ENCODE results near the gene KRT26.
"Not testable (repeated sequence)": the region's sequence is repeated elsewhere in the genome, so short reads cannot be mapped to it uniquely, and the experiment has no call there.

KRT26 gene

GRCh38 chr17:40755231-40755630 is 16.8 kb downstream of the KRT26 start, which contains the start of gene KRT25:
KRT25 (minus strand) TSS chr17:40755331; CDS start chr17:40755271, 60 bp downstream.
- H3K4me1 ChIP-seq (ENCODE audit: control insufficient read depth, insufficient read depth, low read length), result no peaks in the 10 kb centered on the region

GRCh38 chr17:40753804-40754203 is 18.2 kb downstream of the KRT26 start:
- Histone ChIP-seq H3K4me3 (ENCODE audit: low read length) (no peak overlapping the region), H3K27me3 (ENCODE audit: control insufficient read depth, insufficient read depth, low read length) (peaks cover 37% of the 10 kb centered on the region), H3K9ac (ENCODE audit: low read depth, low read length) (no peak overlapping the region), H3K4me2 (ENCODE audit: low read length) (no peak overlapping the region), H3K36me3 (ENCODE audit: insufficient read depth, low read length) (no peaks in the 10 kb centered on the region), H3K4me1 (ENCODE audit: control insufficient read depth, insufficient read depth, low read length) (no peaks in the 10 kb centered on the region), H3K9me3 (replicated peaks; ENCODE audit: low read length) (no peaks in the 10 kb centered on the region)

More at GRCh38 chr17:40755231-40755630, 16.8 kb downstream of the KRT26 start, which contains the start of gene KRT25:
- Histone ChIP-seq H3K4me2 (ENCODE audit: low read length) (no peak within 1 kb of the TSS), H3K27me3 (ENCODE audit: control insufficient read depth, insufficient read depth, low read length) (peaks cover 27% of the 10 kb centered on the region), H3K9me3 (replicated peaks; ENCODE audit: low read length) (peaks cover 5% of the 10 kb centered on the region), H3K36me3 (ENCODE audit: insufficient read depth, low read length) (no peaks in the 10 kb centered on the region), H3K4me3 (ENCODE audit: low read length) (no peak within 1 kb of the TSS), H3K9ac (ENCODE audit: low read depth, low read length) (no peak within 1 kb of the TSS)

GRCh38 chr17:40751065-40751464 is 20.9 kb downstream of the KRT26 start:
- H3K4me2 ChIP-seq (ENCODE audit: low read length), result no peak overlapping the region
- no peaks in the 10 kb centered on the region for H3K36me3 ChIP-seq (ENCODE audit: insufficient read depth, low read length)
- no peaks in the 10 kb centered on the region for H3K4me1 ChIP-seq (ENCODE audit: control insufficient read depth, insufficient read depth, low read length)
- no peak overlapping the region for H3K9ac ChIP-seq (ENCODE audit: low read depth, low read length)
- H3K9me3 ChIP-seq (replicated peaks; ENCODE audit: low read length), result no peaks in the 10 kb centered on the region
- H3K4me3 ChIP-seq (ENCODE audit: low read length), result no peak overlapping the region
- peaks cover 45% of the 10 kb centered on the region for H3K27me3 ChIP-seq (ENCODE audit: control insufficient read depth, insufficient read depth, low read length)

GRCh38 chr17:40750391-40750790 is 21.6 kb downstream of the KRT26 start:
- Histone ChIP-seq H3K4me2 (ENCODE audit: low read length) (no peak overlapping the region), H3K9me3 (replicated peaks; ENCODE audit: low read length) (no peaks in the 10 kb centered on the region), H3K36me3 (ENCODE audit: insufficient read depth, low read length) (no peaks in the 10 kb centered on the region), H3K4me3 (ENCODE audit: low read length) (no peak overlapping the region), H3K27me3 (ENCODE audit: control insufficient read depth, insufficient read depth, low read length) (peaks cover 42% of the 10 kb centered on the region), H3K4me1 (ENCODE audit: control insufficient read depth, insufficient read depth, low read length) (no peaks in the 10 kb centered on the region), H3K9ac (ENCODE audit: low read depth, low read length) (no peak overlapping the region)

- not testable (repeated sequence) for H3K4me2 ChIP-seq (ENCODE audit: low read length); H3K9me3 ChIP-seq (replicated peaks; ENCODE audit: low read length); H3K4me1 ChIP-seq (ENCODE audit: control insufficient read depth, insufficient read depth, low read length); H3K9ac ChIP-seq (ENCODE audit: low read depth, low read length); H3K4me3 ChIP-seq (ENCODE audit: low read length); H3K36me3 ChIP-seq (ENCODE audit: insufficient read depth, low read length)
- H3K27me3 ChIP-seq (ENCODE audit: control insufficient read depth, insufficient read depth, low read length), result peaks cover 39% of the 10 kb centered on the region
Observed at GRCh38 chr17:40748666-40749065, 23.3 kb downstream of the KRT26 start.

- Histone ChIP-seq H3K4me1 (ENCODE audit: control insufficient read depth, insufficient read depth, low read length) (no peaks in the 10 kb centered on the region), H3K27me3 (ENCODE audit: control insufficient read depth, insufficient read depth, low read length) (peaks cover 66% of the 10 kb centered on the region), H3K4me2 (ENCODE audit: low read length) (no peak overlapping the region), H3K4me3 (ENCODE audit: low read length) (no peak overlapping the region), H3K9me3 (replicated peaks; ENCODE audit: low read length) (peaks cover 6% of the 10 kb centered on the region), H3K36me3 (ENCODE audit: insufficient read depth, low read length) (no peaks in the 10 kb centered on the region), H3K9ac (ENCODE audit: low read depth, low read length) (no peak overlapping the region)
Observed at GRCh38 chr17:40738553-40738952, 33.4 kb downstream of the KRT26 start.

GRCh38 chr17:40735016-40735415 is 37.0 kb downstream of the KRT26 start:
- Histone ChIP-seq H3K9me3 (replicated peaks; ENCODE audit: low read length) (no peaks in the 10 kb centered on the region), H3K9ac (ENCODE audit: low read depth, low read length) (no peak overlapping the region), H3K36me3 (ENCODE audit: insufficient read depth, low read length) (no peaks in the 10 kb centered on the region), H3K4me2 (ENCODE audit: low read length) (no peak overlapping the region), H3K27me3 (ENCODE audit: control insufficient read depth, insufficient read depth, low read length) (peaks cover 82% of the 10 kb centered on the region), H3K4me1 (ENCODE audit: control insufficient read depth, insufficient read depth, low read length) (no peaks in the 10 kb centered on the region), H3K4me3 (ENCODE audit: low read length) (no peak overlapping the region)

GRCh38 chr17:40734018-40734417 is 38.0 kb downstream of the KRT26 start:
- Histone ChIP-seq H3K4me3 (ENCODE audit: low read length) (no peak overlapping the region), H3K4me1 (ENCODE audit: control insufficient read depth, insufficient read depth, low read length) (no peaks in the 10 kb centered on the region), H3K9me3 (replicated peaks; ENCODE audit: low read length) (no peaks in the 10 kb centered on the region), H3K27me3 (ENCODE audit: control insufficient read depth, insufficient read depth, low read length) (peaks cover 79% of the 10 kb centered on the region), H3K36me3 (ENCODE audit: insufficient read depth, low read length) (no peaks in the 10 kb centered on the region), H3K9ac (ENCODE audit: low read depth, low read length) (no peak overlapping the region), H3K4me2 (ENCODE audit: low read length) (no peak overlapping the region)

- Histone ChIP-seq H3K27me3 (ENCODE audit: control insufficient read depth, insufficient read depth, low read length) (peaks cover 54% of the 10 kb centered on the region), H3K9ac (ENCODE audit: low read depth, low read length) (no peak overlapping the region), H3K36me3 (ENCODE audit: insufficient read depth, low read length) (no peaks in the 10 kb centered on the region), H3K4me3 (ENCODE audit: low read length) (no peak overlapping the region), H3K9me3 (replicated peaks; ENCODE audit: low read length) (no peaks in the 10 kb centered on the region), H3K4me2 (ENCODE audit: low read length) (no peak overlapping the region), H3K4me1 (ENCODE audit: control insufficient read depth, insufficient read depth, low read length) (no peaks in the 10 kb centered on the region)
Observed at GRCh38 chr17:40730970-40731369, 41.0 kb downstream of the KRT26 start.

- H3K27me3 ChIP-seq (ENCODE audit: control insufficient read depth, insufficient read depth, low read length), result peaks cover 38% of the 10 kb centered on the region
- H3K4me3 ChIP-seq (ENCODE audit: low read length), result no peak overlapping the region
- H3K9ac ChIP-seq (ENCODE audit: low read depth, low read length), result no peak overlapping the region
- H3K36me3 ChIP-seq (ENCODE audit: insufficient read depth, low read length), result no peaks in the 10 kb centered on the region
- H3K4me1 ChIP-seq (ENCODE audit: control insufficient read depth, insufficient read depth, low read length), result no peaks in the 10 kb centered on the region
- H3K4me2 ChIP-seq (ENCODE audit: low read length), result no peak overlapping the region
- H3K9me3 ChIP-seq (replicated peaks; ENCODE audit: low read length), result no peaks in the 10 kb centered on the region
Observed at GRCh38 chr17:40727447-40728231, 44.4 kb downstream of the KRT26 start.

GRCh38 chr17:40726919-40727318 is 45.1 kb downstream of the KRT26 start:
- Histone ChIP-seq H3K36me3 (ENCODE audit: insufficient read depth, low read length) (no peaks in the 10 kb centered on the region), H3K9me3 (replicated peaks; ENCODE audit: low read length) (no peaks in the 10 kb centered on the region), H3K4me3 (ENCODE audit: low read length) (no peak overlapping the region), H3K9ac (ENCODE audit: low read depth, low read length) (no peak overlapping the region), H3K27me3 (ENCODE audit: control insufficient read depth, insufficient read depth, low read length) (peaks cover 32% of the 10 kb centered on the region), H3K4me1 (ENCODE audit: control insufficient read depth, insufficient read depth, low read length) (no peaks in the 10 kb centered on the region), H3K4me2 (ENCODE audit: low read length) (no peak overlapping the region)

GRCh38 chr17:40724656-40725055 is 47.3 kb downstream of the KRT26 start:
- Histone ChIP-seq H3K4me2 (ENCODE audit: low read length) (no peak overlapping the region), H3K9ac (ENCODE audit: low read depth, low read length) (no peak overlapping the region), H3K27me3 (ENCODE audit: control insufficient read depth, insufficient read depth, low read length) (peaks cover 25% of the 10 kb centered on the region), H3K4me1 (ENCODE audit: control insufficient read depth, insufficient read depth, low read length) (no peaks in the 10 kb centered on the region), H3K9me3 (replicated peaks; ENCODE audit: low read length) (no peaks in the 10 kb centered on the region), H3K4me3 (ENCODE audit: low read length) (no peak overlapping the region), H3K36me3 (ENCODE audit: insufficient read depth, low read length) (no peaks in the 10 kb centered on the region)

All from skeletal muscle satellite cell (primary cell).